Measurements from ENCODE around the gene APPBP2. TPM values are rescaled to one million over a fixed set of nuclear protein-coding genes. Genes with fewer than 3 reads are reported as not detected.
A peak's percentile ranks its signal among the peaks of the same experiment; 100 is the strongest.

Gene APPBP2
- total RNA-seq, 1 donor from 2014 or later, result 48.0 TPM

DNA sequence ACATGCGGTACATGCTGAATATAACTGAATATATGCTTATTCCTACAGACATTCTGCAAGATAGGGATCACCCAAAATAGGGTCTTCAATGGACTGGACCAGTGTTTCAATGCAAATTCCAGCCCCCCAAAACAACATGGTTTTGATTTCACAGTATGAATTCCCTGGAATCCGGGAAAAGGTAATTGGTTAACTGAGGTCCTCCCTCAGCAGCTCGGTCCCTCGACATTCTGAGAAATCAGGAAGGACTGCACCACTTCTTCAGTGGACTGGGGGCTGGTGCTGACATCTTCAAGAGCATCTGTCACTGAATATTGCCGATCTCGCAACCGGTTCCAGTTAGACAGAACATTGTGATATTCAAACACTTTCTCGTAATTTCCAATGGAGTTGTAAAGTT lies 78.7 kb downstream of the APPBP2 start:
- H3K79me2 ChIP-seq (ENCODE audit: low read depth), result no peaks in the 10 kb centered on the region
- peaks cover 4% of the 10 kb centered on the region for H3K4me1 Mint-ChIP-seq
- no peak overlapping the region for H3K4me3 ChIP-seq
- no peaks in the 10 kb centered on the region for H3K9me3 ChIP-seq (ENCODE audit: low read depth)
- no peak overlapping the region for H2AFZ ChIP-seq (replicated peaks)
- H3K4me3 Mint-ChIP-seq, result no peak overlapping the region
- no peaks in the 10 kb centered on the region for H4K20me1 ChIP-seq (ENCODE audit: low read depth)
- H3K36me3 Mint-ChIP-seq, result peaks cover 22% of the 10 kb centered on the region
- peaks cover 23% of the 10 kb centered on the region for H3K36me3 ChIP-seq
- H3K27me3 ChIP-seq, result no peaks in the 10 kb centered on the region
- H3K27me3 Mint-ChIP-seq (ENCODE audit: insufficient read depth, low read depth), result no peaks in the 10 kb centered on the region
- no peak overlapping the region for H3K4me2 ChIP-seq
- H3K27ac ChIP-seq, result no peak overlapping the region
- no peak for TF ChIP-seq EZH2phosphoT487 (IDR thresholded peaks at IDR 0.05)
- TF ChIP-seq, protein P1, sequence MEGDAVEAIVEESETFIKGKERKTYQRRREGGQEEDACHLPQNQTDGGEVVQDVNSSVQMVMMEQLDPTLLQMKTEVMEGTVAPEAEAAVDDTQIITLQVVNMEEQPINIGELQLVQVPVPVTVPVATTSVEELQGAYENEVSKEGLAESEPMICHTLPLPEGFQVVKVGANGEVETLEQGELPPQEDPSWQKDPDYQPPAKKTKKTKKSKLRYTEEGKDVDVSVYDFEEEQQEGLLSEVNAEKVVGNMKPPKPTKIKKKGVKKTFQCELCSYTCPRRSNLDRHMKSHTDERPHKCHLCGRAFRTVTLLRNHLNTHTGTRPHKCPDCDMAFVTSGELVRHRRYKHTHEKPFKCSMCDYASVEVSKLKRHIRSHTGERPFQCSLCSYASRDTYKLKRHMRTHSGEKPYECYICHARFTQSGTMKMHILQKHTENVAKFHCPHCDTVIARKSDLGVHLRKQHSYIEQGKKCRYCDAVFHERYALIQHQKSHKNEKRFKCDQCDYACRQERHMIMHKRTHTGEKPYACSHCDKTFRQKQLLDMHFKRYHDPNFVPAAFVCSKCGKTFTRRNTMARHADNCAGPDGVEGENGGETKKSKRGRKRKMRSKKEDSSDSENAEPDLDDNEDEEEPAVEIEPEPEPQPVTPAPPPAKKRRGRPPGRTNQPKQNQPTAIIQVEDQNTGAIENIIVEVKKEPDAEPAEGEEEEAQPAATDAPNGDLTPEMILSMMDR (IDR thresholded peaks at IDR 0.05), result no peak
- TF ChIP-seq EZH2 (IDR thresholded peaks at IDR 0.05), result no peak
- H3F3A ChIP-seq (ENCODE audit: low read depth), result peaks cover 7% of the 10 kb centered on the region
- no peaks in the 10 kb centered on the region for H3K4me1 ChIP-seq
- no peaks in the 10 kb centered on the region for H3K9me3 Mint-ChIP-seq
- H3K9ac ChIP-seq, result no peak overlapping the region
- H3K27ac Mint-ChIP-seq, result no peak overlapping the region
- DNase-seq (ENCODE audit: low spot score), result no peak

DNA sequence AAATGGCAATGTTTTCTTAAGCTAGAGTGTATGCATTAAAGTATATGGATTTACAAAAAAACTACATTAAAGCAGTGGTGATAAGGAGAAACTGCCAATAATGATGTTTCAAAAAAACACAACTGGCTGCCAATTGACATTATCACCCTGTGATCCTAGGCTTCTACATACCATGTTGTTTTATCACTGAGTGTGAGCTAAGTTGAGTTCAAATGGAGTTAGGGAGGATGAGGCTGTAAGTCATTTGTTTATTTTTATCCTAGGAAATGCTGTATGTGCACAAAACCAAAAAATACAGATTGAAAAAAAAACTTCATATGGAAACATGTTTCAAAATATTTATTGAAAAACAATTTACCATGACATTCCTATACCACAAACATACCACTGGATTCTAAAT lies 80.9 kb downstream of the APPBP2 start:
- Histone ChIP-seq H3K4me3 (no peak overlapping the region), H3K9me3 (ENCODE audit: low read depth) (no peaks in the 10 kb centered on the region), H3K9ac (no peak overlapping the region), H3K27ac (peak overlapping the region; percentile 41), H3K4me1 (no peaks in the 10 kb centered on the region), H2AFZ (replicated peaks) (no peak overlapping the region), H3K36me3 (peaks cover 15% of the 10 kb centered on the region), H3F3A (ENCODE audit: low read depth) (peaks cover 7% of the 10 kb centered on the region), H3K4me2 (no peak overlapping the region), H4K20me1 (ENCODE audit: low read depth) (no peaks in the 10 kb centered on the region), H3K27me3 (no peaks in the 10 kb centered on the region), H3K79me2 (ENCODE audit: low read depth) (no peaks in the 10 kb centered on the region)
- no peak overlapping the region for H3K27ac Mint-ChIP-seq
- DNase-seq (ENCODE audit: low spot score), result no peak
- no peaks in the 10 kb centered on the region for H3K9me3 Mint-ChIP-seq
- H3K4me1 Mint-ChIP-seq, result peaks cover 4% of the 10 kb centered on the region
- H3K36me3 Mint-ChIP-seq, result peaks cover 16% of the 10 kb centered on the region
- TF ChIP-seq EZH2 (IDR thresholded peaks at IDR 0.05) (no peak), EZH2phosphoT487 (IDR thresholded peaks at IDR 0.05) (no peak)
- TF ChIP-seq, protein P1 (IDR thresholded peaks at IDR 0.05), result no peak
- no peaks in the 10 kb centered on the region for H3K27me3 Mint-ChIP-seq (ENCODE audit: insufficient read depth, low read depth)
- no peak overlapping the region for H3K4me3 Mint-ChIP-seq

DNA sequence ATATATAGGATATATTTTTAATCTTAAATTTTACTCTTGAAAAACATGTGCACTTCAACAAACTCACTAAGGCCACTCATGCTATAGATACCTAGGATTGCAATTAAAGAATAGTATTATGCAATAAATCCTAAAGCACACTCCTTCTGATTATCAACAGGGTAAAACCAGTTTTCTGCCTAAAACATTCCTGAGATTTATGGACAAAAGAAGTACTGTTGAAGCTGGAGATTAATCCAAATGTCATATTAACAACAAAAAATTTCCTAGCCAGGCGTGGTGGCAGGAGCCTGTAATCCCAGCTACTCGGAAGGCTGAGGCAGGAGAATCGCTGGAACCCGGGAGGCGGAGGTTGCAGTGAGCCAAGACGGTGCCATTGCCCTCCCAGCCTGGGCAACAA lies 82.3 kb downstream of the APPBP2 start:
- peaks cover 4% of the 10 kb centered on the region for H3K4me1 Mint-ChIP-seq
- H3K4me3 Mint-ChIP-seq, result no peak overlapping the region
- no peak overlapping the region for H3K4me2 ChIP-seq
- H2AFZ ChIP-seq (replicated peaks), result no peak overlapping the region
- peaks cover 7% of the 10 kb centered on the region for H3F3A ChIP-seq (ENCODE audit: low read depth)
- no peaks in the 10 kb centered on the region for H4K20me1 ChIP-seq (ENCODE audit: low read depth)
- H3K27ac ChIP-seq, result peak overlapping the region; percentile 41
- no peak overlapping the region for H3K27ac Mint-ChIP-seq
- H3K27me3 ChIP-seq, result no peaks in the 10 kb centered on the region
- H3K79me2 ChIP-seq (ENCODE audit: low read depth), result no peaks in the 10 kb centered on the region
- TF ChIP-seq EZH2phosphoT487 (IDR thresholded peaks at IDR 0.05), result no peak
- TF ChIP-seq, protein P1 (IDR thresholded peaks at IDR 0.05), result no peak
- no peak for TF ChIP-seq EZH2 (IDR thresholded peaks at IDR 0.05)
- H3K9ac ChIP-seq, result no peak overlapping the region
- no peaks in the 10 kb centered on the region for H3K9me3 ChIP-seq (ENCODE audit: low read depth)
- H3K4me3 ChIP-seq, result no peak overlapping the region
- H3K9me3 Mint-ChIP-seq, result no peaks in the 10 kb centered on the region
- no peaks in the 10 kb centered on the region for H3K4me1 ChIP-seq
- peaks cover 11% of the 10 kb centered on the region for H3K36me3 ChIP-seq
- no peak for DNase-seq (ENCODE audit: low spot score)
- H3K36me3 Mint-ChIP-seq, result peaks cover 13% of the 10 kb centered on the region
- H3K27me3 Mint-ChIP-seq (ENCODE audit: insufficient read depth, low read depth), result no peaks in the 10 kb centered on the region

Data from neural progenitor cell (in vitro differentiated cells).